Stimulated activated CD8-positive, alpha-beta memory T cell treated with anti-CD3 and anti-CD28 coated beads, Interleukin-4, amount 100 ng/mL, for 48 hours (primary cell): ENCODE measurements around the gene GTPBP1.

Experiments
- DNase-seq: peaks from one replicate; pipeline ENCODE4 v3.0.0-alpha.2; 2020

Gene GTPBP1

DNA sequence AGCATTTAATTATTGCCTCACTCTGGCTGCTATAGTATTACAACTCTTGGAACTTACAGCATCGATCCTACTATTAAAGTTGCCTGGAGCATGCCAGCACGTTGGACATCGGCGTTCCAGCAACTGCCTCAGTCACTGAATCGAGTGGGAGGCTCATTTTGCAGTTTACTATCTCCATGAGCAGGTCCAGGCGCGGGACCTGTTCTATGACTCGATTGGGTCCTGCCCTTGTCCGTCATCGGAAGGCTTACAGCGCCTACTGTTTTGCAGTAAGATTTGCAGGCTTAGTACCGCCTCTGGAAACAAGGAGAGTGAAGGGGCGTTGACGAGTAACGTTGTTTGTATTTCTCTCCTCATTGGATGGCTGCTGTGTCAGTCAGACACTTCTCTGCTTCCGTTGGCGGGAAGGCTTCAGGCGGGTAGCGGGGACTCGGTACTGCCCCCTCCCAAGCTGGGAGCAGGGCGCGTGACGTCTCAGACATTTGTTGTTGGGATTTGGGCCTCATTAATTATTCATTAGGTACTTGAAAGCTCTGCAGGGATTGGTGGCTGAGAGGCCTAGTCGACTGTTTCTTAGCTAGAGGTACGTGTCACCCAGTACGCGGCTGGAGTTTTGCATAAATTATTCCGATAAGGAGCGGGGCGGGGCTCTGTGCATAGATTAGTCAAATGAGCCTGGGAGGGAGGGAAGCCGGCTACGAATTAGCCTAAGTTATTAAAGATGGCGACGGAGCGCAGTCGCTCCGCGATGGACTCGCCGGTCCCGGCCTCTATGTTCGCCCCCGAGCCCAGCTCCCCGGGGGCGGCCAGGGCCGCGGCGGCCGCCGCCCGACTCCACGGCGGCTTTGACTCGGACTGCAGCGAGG, at the start of gene GTPBP1:
Gene GTPBP1, plus strand, starts transcription at position 710 of the 866 bp plus-strand sequence. Its CDS starts 12 bp downstream, at position 722.
- DNase-seq, result peak; percentile 95

DNA sequence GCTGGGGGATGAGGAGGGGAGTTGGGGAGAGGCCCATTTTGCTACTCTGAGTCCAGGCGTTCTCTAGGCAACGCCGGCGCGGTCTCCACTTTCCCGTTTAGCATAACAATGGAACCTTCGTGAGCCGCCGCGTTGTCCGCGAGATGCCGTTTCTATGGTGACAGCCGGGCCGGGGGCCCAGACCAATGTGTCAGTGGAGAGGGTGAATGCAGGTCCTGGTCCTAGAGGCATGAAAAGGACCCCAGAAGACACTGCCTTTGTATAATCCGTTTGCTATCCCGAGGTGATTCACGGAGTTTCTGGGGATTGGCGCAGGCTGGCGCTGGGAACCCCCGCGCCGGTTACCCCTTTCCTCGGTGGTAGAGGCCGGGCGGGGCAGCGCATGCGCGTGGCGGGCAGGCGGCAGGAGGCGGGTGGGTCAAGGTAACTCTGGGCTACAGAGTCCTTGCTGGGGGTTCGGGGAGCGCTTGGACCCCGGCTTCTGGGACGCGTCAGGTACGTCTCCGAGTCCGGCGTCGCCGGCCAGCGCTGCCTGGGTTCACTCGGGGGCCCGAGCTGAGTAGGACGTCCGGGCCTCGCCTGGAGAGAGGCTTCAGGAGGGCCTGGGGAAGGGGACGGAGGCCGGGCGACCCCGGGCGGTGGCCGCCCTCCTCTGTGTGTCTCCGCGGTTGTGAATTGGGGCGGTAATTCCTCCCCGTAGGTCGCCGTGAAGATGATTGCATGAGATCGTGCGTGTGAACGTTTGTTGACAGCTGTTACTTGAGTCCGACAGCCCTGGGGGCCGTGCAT, 49.3 kb upstream of the GTPBP1 start, which contains the start of the genes CBY1 and FAM227A:
Gene CBY1, plus strand, starts transcription at position 383 of the 789 bp plus-strand sequence. CDS start 11,417 bp downstream, outside the sequence.
Gene FAM227A, minus strand, starts transcription at position 137 of the 789 bp plus-strand sequence. CDS start 6,224 bp downstream, outside the sequence.
- DNase-seq, result peak; percentile 92

GRCh38 chr22:38657045-38657909, 48.5 kb upstream of the GTPBP1 start:
- peak; percentile 58 for DNase-seq

- DNase-seq, result no peak
Measured at GRCh38 chr22:38674888-38675287, 30.9 kb upstream of the GTPBP1 start.

DNA sequence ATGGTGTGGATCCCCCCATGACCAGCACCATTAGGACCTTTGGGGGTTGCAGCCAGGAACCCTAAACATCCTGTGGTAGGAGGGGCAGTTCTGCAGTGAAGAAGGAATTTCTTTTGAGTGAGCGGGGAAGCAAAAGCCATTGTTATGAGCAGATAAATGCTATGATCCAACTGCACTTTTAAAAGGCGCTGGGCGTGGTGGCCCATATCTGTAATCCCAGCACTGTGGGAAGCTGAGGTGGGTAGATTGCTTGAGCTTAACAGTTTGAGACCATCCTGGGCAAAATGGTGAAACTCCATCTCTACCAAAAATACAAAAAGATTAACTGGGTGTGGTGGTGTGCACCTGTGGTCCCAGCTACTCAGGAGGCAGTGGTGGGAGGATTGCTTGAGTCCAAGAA, 29.9 kb upstream of the GTPBP1 start:
- no peak for DNase-seq

- DNase-seq, result peak; percentile 89
Measured at GRCh38 chr22:38681582-38682335, 24.0 kb upstream of the GTPBP1 start, which contains the start of gene TOMM22. TOMM22 (plus strand) TSS chr22:38681957; CDS start chr22:38681979, 22 bp downstream.

GRCh38 chr22:38684895-38685294, 20.8 kb upstream of the GTPBP1 start:
- no peak for DNase-seq

DNA sequence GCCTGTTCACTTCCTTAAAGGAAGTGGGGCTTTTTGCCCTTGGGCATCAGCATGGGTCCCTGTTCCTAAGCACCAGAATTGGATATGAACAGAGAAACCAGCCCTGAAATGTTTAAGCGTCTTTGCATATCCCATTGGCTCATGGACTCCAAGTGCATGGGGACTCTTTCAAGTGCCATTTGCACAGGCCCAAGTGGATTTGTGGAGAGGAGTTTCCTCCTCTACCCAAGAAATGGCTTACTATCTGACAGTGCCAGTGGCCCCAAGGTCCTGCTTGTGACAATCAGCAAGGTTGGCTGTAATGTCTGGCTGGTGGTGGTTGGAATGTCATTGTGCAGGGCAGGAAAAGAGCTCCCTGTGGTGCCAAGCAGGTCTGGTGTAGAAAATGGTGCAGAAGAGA, 20.0 kb upstream of the GTPBP1 start:
- no peak for DNase-seq

DNA sequence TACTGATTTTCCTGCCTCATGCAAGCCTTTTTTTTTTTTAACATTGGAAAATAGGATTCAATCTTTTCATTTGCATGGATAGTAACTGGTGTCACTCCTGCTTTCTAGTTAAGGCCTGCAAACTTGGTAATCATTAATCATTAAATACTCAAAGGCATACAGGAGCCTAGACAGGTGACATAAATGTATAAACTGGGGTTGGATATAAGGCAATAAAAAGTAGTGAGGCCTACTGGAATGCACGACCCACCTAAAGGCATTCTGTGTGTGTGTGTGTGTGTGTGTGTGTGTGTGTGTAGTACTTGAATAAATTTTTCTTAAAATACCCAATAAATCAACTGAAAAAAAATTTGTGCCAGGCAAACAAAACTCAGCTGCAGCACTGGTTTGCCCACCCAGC, 16.1 kb upstream of the GTPBP1 start:
- no peak for DNase-seq

DNA sequence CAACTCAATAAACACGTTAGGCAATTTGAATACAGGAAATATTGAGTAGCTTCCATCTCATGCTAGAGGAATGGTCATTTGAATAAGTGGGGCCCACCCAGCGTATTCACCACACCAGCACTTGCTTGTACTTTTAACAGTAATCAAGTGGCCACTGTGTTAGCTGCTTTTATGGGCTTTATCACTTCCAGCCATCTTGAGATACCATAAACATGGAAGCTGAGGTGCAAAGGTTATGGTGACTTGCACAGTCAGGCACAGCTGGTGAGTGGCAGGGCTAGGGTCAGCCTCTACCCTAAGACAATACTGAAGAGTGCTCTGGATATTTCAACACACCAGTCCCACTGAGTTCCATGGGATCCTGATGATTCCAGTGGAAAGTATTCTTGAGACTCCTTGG, 11.7 kb upstream of the GTPBP1 start:
- DNase-seq, result no peak

DNA sequence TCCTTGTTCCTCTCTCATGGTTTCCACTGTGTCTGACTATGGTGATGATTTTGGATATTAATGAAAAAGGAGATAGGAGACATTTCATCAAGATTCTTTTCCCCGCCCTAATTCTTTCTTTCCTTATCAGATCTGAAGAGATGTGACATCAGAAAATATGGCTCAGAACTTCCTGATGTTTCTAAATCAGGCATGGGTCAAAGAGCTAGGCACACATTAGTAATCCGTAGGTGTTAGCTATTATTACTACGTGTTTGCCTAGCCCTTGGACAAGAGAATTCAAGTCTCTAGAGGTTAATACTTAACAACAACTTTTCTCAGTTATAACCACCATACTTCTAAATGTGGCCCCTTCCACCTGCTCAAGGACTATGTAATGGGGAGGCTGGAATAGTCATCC, 10.8 kb upstream of the GTPBP1 start:
- DNase-seq, result no peak

DNA sequence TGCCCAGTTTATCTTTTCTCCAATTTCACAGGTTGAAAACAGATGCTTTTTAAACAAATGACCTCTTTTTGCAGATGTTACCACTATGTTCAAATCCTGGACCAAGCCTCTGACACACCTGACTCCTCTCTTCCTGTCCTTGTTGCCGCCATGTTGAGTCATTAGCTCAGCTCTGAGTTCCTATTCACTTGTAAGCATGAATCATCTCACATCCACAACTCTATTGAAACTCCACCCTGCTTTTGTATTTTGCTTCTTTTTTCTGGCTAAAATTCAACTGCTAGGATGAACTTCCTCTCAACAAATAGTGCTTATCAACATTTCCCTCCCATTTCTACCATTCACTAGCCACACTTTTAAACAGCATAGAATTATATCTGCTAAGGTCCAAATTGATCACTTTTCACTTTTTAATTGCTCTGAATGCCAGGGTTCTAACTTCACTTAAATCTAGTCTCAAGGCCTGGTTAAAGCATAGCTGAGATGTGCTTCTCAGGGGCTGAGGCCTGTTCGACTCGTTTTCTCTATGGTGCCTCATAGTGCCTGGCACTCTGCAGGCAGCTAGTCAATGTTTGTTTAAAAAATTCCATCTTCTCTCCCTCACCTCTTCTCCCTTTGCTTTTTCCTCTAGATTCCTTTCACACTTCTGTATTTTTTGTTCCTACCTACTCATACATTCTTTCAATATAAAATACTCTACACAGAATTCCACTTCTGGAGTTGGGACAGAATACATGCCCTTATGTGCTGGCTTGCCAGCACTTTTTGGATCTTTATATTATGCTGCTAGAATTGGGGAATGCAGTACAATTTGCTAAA, 8.9 kb upstream of the GTPBP1 start:
- DNase-seq, result peak; percentile 49

DNA sequence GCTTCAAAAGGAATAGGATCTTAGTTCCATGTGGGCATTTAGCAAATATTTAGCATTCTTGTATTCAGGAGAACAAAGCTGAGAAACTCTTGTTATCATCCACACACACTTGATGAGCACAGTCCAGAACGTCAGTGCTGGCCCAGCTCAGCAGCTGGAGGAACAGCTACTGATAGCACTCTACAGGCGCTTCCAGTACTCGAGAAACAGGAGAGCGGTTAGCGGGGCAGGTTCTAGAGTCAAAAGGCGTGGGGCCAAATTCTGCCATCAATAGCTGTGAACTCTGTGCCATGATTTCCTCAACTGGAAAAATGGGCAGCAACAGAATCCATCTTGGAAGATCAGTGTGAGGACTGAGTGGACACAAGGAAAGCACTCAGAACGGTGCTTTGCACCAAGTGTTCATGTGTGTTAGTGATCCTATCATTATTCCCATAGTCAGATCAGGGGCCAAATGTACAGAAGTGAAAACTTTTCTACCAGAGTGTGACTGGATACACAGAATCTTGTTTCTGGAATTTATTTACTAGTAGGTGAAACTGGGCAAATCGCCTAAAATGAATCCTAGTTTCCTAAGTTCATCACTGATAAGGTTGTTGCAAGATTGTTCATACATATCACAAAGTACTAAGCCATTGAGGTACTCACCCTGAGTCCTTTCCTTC, 8.2 kb upstream of the GTPBP1 start:
- DNase-seq, result no peak

DNA sequence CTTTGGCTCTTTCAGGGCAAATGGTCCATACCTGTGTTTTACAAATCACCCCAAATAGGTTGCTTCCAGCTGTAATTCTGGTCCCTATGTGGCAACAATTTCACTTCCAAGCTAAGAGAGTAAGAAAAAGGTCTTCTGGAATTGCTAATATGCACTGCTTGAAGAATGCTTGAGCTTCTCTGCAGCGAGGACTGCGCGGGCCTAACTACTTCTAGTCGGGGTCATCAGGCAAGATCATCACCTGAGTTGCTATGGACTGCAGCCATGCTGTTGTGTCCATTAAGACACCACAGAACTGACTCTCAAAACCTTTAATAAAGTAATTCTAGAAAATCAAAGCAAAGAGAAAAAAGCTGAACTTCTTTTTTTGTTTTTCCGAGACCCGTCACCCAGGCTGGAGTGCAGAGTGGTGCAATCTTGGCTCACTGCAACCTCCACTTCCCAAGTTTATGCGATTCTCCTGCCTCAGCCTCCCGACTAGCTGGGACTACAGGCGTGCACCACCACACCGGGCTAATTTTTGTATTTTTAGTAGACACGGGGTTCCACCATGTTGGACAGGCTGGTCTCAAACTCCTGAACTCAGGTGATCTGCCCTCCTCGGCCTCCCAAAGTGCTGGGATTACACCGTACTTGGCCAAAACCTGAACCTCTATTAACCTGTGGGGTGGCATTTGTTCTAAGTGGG, 7.2 kb upstream of the GTPBP1 start:
- no peak for DNase-seq

- no peak for DNase-seq
Measured at GRCh38 chr22:38699143-38699542, 6.6 kb upstream of the GTPBP1 start.

- no peak for DNase-seq
Measured at GRCh38 chr22:38699784-38700183, 6.0 kb upstream of the GTPBP1 start.

DNA sequence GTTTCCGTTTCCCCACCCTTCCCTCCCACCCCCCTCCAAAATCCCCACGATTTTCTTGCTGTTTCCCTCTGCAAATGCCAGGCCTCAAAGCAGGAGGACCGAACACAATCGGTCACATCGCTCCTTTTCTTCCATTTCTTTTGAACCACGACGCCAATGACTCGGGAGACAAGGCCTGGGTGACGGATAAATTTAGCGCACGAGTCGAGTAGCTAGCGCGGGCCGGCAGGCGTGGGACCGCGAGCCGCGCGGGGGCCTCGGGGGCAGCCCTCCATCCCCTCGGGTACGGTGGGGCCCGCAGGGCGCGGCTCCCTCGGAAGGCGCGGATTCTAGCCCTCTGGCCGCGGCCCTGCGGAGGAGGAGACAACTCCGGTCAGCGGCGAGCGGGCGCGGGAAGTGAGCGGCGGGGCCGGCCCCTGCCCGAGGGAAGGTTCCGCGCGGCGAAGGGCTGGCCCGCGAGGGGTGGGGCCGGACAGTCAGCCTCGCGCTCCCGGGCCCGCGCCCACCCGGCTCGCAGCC, 5.4 kb upstream of the GTPBP1 start:
- no peak for DNase-seq

DNA sequence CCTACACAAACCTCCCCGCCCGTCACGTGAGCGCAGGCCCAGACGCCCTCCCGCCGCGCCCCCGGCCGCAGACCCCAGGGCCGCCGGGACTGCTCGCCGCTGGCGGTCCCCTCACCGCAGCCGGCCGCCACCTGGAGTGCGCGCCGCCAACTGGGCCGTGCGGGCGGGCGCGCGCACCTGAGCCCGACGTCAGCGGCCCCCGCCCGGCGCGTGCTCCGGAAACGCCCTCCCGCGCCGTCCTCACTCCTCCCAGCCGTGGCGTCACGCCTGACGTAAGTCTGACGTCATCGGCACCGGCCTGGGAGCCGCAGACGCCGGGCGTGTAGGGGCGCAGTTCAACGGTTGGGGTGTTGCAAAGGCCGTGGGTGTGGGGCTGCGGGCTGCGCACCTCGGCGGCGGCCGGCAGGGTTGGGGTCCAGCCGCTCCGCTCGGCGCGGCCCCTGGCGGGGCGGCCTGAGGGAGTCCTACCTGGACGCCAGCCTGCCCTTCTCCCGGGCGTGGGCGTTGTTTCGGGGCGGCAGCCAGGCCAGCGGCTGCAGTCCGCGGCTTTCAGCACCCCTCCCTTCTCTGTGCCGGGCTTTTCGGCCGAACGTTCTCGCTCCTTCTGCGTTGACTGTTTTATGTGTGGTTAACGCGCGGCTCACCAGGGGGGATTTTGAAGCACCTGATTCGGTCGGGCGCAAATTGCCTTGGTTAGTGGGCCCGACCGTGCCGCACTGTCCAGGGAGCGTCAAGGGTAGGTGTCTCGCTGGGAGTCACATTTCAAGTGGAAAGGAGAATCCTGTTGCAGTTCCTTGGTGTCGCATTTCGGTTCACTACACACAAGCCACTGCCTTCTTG, 4.7 kb upstream of the GTPBP1 start, which contains the start of gene JOSD1:
Gene JOSD1, minus strand, starts transcription at position 155 of the 840 bp plus-strand sequence. CDS start 956 bp downstream, outside the sequence.
- peak; percentile 100 for DNase-seq
